ENCODE results near the gene B4GALT5.

- TF ChIP-seq EZH2 (IDR thresholded peaks at IDR 0.05; ENCODE audit: low read length, missing control alignments) = no peak
- TF ChIP-seq, protein P1, sequence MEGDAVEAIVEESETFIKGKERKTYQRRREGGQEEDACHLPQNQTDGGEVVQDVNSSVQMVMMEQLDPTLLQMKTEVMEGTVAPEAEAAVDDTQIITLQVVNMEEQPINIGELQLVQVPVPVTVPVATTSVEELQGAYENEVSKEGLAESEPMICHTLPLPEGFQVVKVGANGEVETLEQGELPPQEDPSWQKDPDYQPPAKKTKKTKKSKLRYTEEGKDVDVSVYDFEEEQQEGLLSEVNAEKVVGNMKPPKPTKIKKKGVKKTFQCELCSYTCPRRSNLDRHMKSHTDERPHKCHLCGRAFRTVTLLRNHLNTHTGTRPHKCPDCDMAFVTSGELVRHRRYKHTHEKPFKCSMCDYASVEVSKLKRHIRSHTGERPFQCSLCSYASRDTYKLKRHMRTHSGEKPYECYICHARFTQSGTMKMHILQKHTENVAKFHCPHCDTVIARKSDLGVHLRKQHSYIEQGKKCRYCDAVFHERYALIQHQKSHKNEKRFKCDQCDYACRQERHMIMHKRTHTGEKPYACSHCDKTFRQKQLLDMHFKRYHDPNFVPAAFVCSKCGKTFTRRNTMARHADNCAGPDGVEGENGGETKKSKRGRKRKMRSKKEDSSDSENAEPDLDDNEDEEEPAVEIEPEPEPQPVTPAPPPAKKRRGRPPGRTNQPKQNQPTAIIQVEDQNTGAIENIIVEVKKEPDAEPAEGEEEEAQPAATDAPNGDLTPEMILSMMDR (conservative IDR thresholded peaks at IDR 0.05 in 1 of 2, IDR thresholded peaks at IDR 0.05 in 1 of 2; ENCODE audit: low read depth in 1 of 2, low read length in 2 of 2) = no peak
These were observed 118.8 kb downstream of the B4GALT5 start for GRCh38 chr20:49594931-49595315.

All from fibroblast of lung (primary cell).